ENCODE measurements around the gene NR6A1.

Gene NR6A1

DNA sequence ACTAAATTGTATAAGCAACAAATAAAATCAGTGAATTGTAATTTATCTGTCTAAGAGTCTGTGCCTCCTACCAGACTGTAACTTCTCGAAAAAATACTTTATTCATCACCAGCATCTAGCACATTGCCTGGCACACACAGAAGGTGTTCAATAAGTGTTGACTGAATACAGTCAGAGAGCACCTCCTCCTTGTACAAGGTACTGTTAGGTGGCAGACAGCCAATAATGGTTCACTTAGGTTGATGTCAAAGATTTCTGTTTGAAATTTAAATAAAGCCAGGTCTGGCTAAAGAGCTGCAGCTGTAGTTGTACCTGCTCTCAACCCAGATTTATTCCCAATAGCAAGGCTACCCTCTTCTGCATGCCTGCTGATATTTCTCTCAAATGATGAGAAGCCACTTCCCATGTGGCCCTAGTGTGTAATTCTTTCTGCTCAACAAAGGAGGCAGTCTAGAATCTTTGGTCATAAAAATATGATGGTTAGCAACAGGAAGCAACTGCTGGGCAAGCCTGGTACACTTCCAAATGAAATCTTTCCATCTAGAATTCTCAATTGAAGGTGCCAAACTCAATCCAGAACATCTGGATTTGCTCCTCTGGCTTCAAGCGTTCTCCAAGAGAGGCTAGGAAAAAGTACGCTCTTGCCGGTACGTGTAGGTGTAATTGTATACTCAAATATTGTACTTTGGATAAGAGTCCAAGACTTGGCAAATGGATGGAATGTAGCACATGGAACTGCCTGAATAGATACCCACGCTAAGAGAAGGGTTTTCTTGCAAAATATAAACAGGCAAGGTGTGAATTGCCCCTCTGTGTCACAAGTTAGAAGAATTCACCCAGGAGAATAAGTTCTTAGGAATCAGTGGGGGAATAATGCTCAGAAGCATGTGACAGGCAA is 95.6 kb downstream of the NR6A1 start:
- POLR2A ChIA-PET = interaction anchor here (0.5 to 3.1 kb wide), 2 partner anchors 11 to 17 kb away, joined by 3 to 11 read pairs; no protein-coding TSS in a partner anchor

GRCh38 chr9:124674651-124675050 is 96.5 kb downstream of the NR6A1 start:
- ChIA-PET CTCF (interaction anchor here (1.1 to 2.2 kb wide), 3 partner anchors 37 to 123 kb away, joined by 3 to 7 read pairs (median 5); no protein-coding TSS in a partner anchor), POLR2A (no interaction called here)
- Histone ChIP-seq H3K4me1 (ENCODE audit: control insufficient read depth, insufficient read depth, low read length) (peaks cover 5% of the 10 kb centered on the region; the same call in 1 of the 2 replicates), H3K4me3 (ENCODE audit: low read depth, low read length) (no peak overlapping the region), H3K27ac (ENCODE audit: extremely low read depth, low read depth, low read length) (no peak overlapping the region), H3K36me3 (ENCODE audit: control insufficient read depth in 2 of 2, insufficient read depth in 1 of 2, low read length in 2 of 2) (no peaks in the 10 kb centered on the region), H3K9me3 (ENCODE audit: control insufficient read depth, insufficient read depth, low read depth, low read length) (no peaks in the 10 kb centered on the region)
- no peak for TF ChIP-seq ZNF350 (tag by site-specific recombination; IDR thresholded peaks at IDR 0.05)
- TF ChIP-seq ZNF610 (tag by site-specific recombination; IDR thresholded peaks at IDR 0.05; ENCODE audit: borderline replicate concordance) = no peak

More for the DNA sequence above, 95.6 kb downstream of the NR6A1 start:
- peaks cover 5% of the 10 kb centered on the region; the same call in 1 of the 2 replicates for H3K4me1 ChIP-seq (ENCODE audit: control insufficient read depth, insufficient read depth, low read length)
- no peaks in the 10 kb centered on the region for H3K9me3 ChIP-seq (ENCODE audit: control insufficient read depth, insufficient read depth, low read depth, low read length)
- no peak overlapping the region for H3K4me3 ChIP-seq (ENCODE audit: low read depth, low read length)
- TF ChIP-seq ZNF707 (tag by site-specific recombination; IDR thresholded peaks at IDR 0.05) = no peak
- TF ChIP-seq ZNF335 (tag by site-specific recombination; conservative IDR thresholded peaks at IDR 0.05) = peak; percentile 34
- CTCF ChIA-PET = interaction anchor here (0.7 to 2.0 kb wide), 7 partner anchors 10 to 124 kb away, joined by 3 to 7 read pairs (median 5); no protein-coding TSS in a partner anchor
- no peaks in the 10 kb centered on the region for H3K36me3 ChIP-seq (ENCODE audit: control insufficient read depth in 2 of 2, insufficient read depth in 1 of 2, low read length in 2 of 2)
- no peak overlapping the region for H3K27ac ChIP-seq (ENCODE audit: extremely low read depth, low read depth, low read length)

DNA sequence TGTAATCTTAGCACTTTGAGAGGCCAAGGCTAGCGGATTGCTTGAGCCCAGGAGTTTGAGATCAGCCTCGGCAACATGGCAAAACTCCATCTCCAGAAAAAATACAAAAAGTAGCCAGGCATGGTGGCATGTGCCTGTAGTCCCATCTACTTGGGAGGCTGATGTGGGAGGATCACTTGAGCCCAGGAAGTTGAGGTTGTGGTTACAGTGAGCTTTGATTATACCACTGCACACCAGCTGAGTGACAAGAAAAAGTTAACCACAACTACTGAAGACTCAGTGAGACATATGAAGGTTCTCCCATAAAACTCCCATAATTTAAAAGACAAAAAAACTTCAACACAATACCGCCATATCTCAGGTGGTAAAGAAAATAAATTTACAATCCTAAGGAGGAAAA is 98.0 kb downstream of the NR6A1 start:
- H3K27ac ChIP-seq (ENCODE audit: extremely low read depth, low read depth, low read length) = no peak overlapping the region
- H3K4me3 ChIP-seq (ENCODE audit: low read depth, low read length) = no peak overlapping the region
- no peaks in the 10 kb centered on the region for H3K9me3 ChIP-seq (ENCODE audit: control insufficient read depth, insufficient read depth, low read depth, low read length)
- TF ChIP-seq ZNF555 (tag by site-specific recombination; conservative IDR thresholded peaks at IDR 0.05) (no peak), HOXC10 (CRISPR knock-in tag; IDR thresholded peaks at IDR 0.05) (no peak), ZNF747 (tag by site-specific recombination; IDR thresholded peaks at IDR 0.05) (no peak), ZNF549 (tag by site-specific recombination; IDR thresholded peaks at IDR 0.05) (no peak), ZNF133 (tag by site-specific recombination; IDR thresholded peaks at IDR 0.05) (no peak), ZSCAN23 (tag by site-specific recombination; IDR thresholded peaks at IDR 0.05) (no peak), ZNF394 (tag by site-specific recombination; IDR thresholded peaks at IDR 0.05; ENCODE audit: borderline replicate concordance) (no peak), ZNF16 (tag by site-specific recombination; IDR thresholded peaks at IDR 0.05; ENCODE audit: low read depth) (no peak), FEZF1 (tag by site-specific recombination; IDR thresholded peaks at IDR 0.05) (no peak), ZNF239 (tag by site-specific recombination; IDR thresholded peaks at IDR 0.05) (no peak), ZFP3 (tag by site-specific recombination; IDR thresholded peaks at IDR 0.05; ENCODE audit: low read depth) (no peak), ZSCAN18 (tag by site-specific recombination; IDR thresholded peaks at IDR 0.05) (no peak), ZNF202 (tag by site-specific recombination; IDR thresholded peaks at IDR 0.05; ENCODE audit: borderline replicate concordance) (no peak), ZNF423 (tag by site-specific recombination; IDR thresholded peaks at IDR 0.05) (no peak)
- TF ChIP-seq, protein P1, sequence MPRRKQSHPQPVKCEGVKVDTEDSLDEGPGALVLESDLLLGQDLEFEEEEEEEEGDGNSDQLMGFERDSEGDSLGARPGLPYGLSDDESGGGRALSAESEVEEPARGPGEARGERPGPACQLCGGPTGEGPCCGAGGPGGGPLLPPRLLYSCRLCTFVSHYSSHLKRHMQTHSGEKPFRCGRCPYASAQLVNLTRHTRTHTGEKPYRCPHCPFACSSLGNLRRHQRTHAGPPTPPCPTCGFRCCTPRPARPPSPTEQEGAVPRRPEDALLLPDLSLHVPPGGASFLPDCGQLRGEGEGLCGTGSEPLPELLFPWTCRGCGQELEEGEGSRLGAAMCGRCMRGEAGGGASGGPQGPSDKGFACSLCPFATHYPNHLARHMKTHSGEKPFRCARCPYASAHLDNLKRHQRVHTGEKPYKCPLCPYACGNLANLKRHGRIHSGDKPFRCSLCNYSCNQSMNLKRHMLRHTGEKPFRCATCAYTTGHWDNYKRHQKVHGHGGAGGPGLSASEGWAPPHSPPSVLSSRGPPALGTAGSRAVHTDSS (tag by site-specific recombination; IDR thresholded peaks at IDR 0.05) = no peak
- H3K36me3 ChIP-seq (ENCODE audit: control insufficient read depth in 2 of 2, insufficient read depth in 1 of 2, low read length in 2 of 2) = no peaks in the 10 kb centered on the region
- ChIA-PET CTCF (interaction anchor here (1.1 to 2.2 kb wide), 5 partner anchors 8 to 121 kb away, joined by 3 to 7 read pairs (median 4); no protein-coding TSS in a partner anchor), POLR2A (interaction anchor here (1.0 to 1.1 kb wide), 2 partner anchors 12 to 14 kb away, joined by 4 read pairs; no protein-coding TSS in a partner anchor)
- peaks cover 5% of the 10 kb centered on the region; the same call in 1 of the 2 replicates for H3K4me1 ChIP-seq (ENCODE audit: control insufficient read depth, insufficient read depth, low read length)

All from HEK293 (cell line).